Fibroblast of skin of back (primary cell): ENCODE results near the gene ERICH4.
"Not testable (repeated sequence)": the region's sequence is repeated elsewhere in the genome, so short reads cannot be mapped to it uniquely, and the experiment has no call there.

Experiments
- DNase-seq: peaks from one replicate; pipeline ENCODE4 v3.0.0-alpha.2; 2013

The ERICH4 gene

GRCh38 chr19:41478875-41479756, 36.2 kb downstream of the ERICH4 start:
- DNase-seq: no peak

GRCh38 chr19:41479757-41480191, 36.8 kb downstream of the ERICH4 start:
- no peak for DNase-seq

GRCh38 chr19:41480336-41480735, 37.4 kb downstream of the ERICH4 start:
- no peak for DNase-seq

GRCh38 chr19:41484822-41485221, 41.9 kb downstream of the ERICH4 start:
- DNase-seq: no peak

GRCh38 chr19:41486953-41487352, 44.0 kb downstream of the ERICH4 start:
- DNase-seq: not testable (repeated sequence)

GRCh38 chr19:41492843-41493242, 49.9 kb downstream of the ERICH4 start:
- no peak for DNase-seq
